GM21619 (cell line): ENCODE results near the gene LRRC45.
A peak's percentile ranks its signal among the peaks of the same experiment; 100 is the strongest.

Source experiments
- ATAC-seq: cut with Tn5 transposase; IDR thresholded peaks from one replicate; pipeline ENCODE4 v1.9.1; 2021; ENCODE audit not compliant: unreplicated experiment

LRRC45 gene

DNA sequence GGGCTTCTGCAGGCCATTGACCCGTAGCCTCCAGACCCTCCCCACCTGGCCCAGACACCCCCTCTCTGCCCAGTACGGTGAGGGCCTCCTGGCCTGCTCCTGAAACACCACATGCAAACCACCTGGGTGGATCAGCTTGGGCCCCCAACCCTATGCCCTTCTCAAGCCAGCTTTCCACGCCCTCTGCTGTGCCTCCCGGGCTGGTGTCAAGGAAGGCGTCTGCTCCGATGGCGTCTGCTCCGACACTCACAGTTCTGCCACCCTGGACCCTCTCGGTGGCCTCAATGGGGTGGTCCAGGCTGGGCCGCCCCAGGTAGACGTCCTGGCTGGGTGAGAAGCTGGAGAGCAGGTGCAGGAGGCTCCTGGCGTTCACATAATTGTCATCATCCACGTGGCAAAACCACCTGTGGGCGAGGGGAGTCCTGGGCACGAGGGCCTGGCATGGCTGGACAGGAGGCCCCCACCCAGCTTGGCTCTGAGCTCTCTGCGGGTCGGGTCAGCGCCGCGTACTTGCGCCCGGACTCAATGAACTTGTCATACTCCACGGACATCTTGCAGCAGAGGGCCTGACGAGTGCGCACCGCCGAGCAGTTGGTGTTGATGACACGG, 27.2 kb downstream of the LRRC45 start:
- no peak for ATAC-seq

DNA sequence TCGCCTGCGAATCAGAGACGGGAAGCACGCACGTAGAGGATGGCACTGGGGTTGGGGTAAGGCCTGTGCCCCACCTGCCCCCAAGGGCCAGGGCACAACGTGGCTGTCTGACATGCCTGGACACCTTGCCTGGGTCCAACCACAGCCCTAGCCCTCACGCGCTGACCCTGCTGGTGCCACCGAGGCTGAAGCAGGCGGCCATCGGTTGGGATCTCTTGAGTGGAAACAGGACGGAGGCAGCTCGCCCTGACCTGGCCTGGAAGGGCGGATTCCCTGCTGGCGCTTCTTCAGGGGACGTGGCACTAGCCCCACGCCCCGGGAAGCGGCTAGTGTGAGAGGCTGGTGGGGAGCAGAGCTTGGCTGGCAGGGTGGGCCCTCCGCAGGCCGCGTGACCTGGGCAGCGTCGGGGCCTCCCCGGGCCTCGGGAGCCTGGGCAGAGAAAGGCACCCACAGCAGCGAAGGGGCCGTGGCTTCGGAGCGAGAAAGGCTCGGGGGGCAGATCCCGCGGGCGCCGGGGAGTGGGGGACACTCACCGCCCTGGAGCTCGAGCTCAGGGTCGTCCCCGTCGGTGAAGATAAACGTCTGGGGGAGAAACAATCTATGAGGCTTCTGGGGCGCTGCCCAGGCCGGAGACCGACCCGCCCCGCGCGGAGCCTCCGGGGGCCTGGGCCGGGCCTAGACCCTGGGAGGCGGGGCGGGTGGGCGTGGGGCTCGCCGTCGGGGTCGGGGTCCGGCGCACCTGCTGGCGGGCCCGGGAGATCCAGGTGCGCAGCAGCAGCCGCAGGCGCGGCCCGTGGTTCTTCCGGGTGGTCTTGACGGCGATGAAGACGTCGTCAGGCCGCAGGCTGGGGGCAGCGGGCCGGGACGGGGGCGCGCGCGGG, 27.9 kb downstream of the LRRC45 start:
- no peak for ATAC-seq

DNA sequence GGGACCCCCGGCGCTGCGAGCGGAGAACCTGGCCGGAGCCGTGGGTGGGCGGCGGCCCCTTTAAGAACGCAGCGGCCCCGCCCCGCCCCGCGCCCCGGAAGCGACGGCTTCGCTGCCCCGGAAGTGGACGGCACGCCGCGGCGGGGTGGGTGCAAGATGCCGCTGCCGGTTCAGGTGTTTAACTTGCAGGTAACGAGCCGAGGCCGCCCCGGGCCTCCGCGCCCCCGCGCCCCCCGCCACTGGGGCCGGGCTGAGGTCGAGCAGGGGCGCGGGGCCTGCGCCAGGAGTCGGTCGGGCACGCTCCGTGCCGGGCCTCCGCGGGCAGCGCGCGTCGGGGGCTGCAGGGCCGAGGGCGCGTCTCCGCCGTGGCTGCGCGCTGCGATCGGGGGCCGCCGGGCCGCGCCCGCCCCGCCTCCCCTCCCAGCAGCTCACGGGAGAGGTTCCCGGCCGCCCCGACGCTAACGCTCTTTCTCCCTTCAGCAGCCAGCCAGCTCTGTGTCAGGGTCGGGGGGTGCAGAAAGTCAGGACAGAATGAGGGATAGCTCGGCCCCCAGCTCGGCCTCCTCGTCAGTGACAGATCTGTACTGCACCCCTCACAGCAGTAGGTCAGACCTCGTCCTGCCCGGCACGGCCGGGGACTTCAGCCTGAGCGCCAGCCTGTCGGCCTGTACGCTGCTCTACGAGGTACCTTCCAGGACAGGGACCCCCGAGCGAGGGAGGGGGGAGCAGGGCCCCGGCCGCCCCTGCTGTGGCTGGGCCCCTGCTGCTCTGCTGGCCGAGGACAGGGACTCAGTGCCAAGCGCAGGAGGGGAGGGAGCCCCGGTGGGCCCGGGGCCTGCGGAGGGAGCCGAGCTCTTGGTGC, 28.9 kb downstream of the LRRC45 start, which contains the start of the genes GPS1 and RFNG:
Gene GPS1, plus strand, starts transcription at position 123 of the 862 bp plus-strand sequence. Its CDS starts 34 bp downstream, at position 157.
Gene RFNG, minus strand, starts transcription at position 36 of the 862 bp plus-strand sequence. CDS start 45 bp downstream, outside the sequence.
- peak; percentile 53 for ATAC-seq

DNA sequence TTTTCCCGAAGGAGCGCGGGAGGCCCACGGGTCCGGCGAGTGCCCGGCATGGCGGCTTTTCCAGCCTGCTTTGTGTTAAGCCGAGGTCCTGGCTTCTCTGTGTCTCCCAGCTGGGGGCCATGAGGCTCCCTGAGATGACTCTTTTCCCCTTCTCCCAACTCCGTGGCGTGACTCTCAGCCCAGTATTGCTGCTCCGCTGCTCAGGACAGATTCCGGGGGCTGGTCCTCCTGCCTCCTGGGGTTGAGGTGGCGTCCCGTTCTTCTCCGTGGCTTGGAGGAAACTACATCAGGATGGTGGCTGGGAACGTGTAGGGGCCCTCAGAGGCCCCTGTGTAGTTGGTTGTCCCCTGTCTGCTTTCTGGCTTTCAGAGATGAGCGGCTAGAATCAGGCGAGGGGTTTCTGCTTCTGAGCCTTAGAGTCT, 29.5 kb downstream of the LRRC45 start:
- no peak for ATAC-seq

DNA sequence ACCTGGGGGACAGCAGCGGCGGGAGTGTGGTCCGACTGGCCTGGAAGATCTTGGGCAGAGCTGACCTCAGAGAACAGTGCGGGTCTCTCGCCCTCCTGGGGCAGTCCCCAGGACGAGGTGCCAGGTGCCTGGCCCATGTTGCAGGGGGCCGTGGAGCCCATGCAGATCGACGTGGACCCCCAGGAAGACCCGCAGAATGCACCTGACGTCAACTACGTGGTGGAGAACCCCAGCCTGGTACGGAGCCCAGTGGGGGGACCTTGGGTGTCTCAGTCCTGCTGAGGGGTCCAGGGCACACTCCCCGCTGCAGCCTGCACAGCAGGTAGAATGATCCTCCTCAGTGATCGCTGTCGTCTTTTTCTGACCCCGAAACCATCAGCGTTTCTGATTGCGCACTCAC, 30.0 kb downstream of the LRRC45 start:
- no peak for ATAC-seq

DNA sequence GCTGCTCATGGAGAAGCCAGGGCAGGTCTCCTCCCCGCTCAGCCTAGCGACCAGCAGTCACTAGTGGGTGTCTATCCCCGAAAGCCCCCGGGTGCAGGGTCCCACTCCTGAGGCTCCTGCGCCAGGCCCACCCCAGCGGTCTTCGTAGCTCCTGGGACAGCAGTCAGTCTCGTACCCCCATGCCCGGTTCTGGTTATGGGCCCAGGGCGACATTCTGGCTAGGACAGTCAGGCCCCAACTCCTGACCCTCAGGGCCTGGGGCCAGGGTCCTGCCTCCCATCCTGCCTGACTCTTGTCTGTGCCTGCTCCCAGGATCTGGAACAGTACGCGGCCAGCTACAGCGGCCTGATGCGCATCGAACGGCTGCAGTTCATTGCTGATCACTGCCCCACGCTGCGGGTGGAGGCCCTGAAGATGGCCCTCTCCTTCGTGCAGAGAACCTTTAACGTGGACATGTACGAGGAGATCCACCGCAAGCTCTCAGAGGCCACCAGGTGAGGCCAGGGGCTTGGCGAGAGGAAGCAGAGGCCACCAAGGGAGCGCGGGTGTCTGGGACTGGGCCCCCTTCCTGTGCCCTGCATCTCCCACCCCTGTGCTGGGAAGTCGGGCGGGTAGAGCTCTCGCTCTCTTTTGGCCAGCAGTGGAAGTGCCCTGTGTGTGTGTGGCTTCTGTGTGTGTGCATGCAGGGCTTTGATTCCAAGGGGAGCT, 30.6 kb downstream of the LRRC45 start:
- no peak for ATAC-seq

DNA sequence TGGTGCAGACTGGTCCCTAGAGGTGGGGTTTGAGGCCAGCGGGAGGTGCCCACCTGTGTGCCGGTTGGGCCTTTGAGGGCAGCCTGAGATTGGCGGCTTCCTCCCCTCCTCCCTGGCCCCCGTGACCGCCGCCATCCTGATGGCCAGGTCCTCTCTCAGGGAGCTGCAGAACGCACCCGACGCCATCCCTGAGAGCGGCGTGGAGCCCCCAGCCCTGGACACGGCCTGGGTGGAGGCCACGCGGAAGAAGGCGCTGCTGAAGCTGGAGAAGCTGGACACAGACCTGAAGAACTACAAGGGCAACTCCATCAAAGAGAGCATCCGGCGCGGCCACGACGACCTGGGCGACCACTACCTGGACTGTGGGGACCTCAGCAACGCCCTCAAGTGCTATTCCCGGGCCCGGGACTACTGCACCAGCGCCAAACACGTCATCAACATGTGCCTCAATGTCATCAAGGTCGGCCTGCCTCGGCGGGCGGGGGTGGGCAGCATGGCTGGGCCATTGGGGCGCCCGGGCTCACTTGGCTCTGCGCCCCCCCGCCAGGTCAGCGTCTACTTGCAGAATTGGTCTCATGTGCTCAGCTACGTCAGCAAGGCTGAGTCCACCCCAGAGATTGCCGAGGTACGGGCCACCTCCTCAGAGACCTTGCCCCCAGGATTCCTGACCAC, 31.4 kb downstream of the LRRC45 start:
- no peak for ATAC-seq

DNA sequence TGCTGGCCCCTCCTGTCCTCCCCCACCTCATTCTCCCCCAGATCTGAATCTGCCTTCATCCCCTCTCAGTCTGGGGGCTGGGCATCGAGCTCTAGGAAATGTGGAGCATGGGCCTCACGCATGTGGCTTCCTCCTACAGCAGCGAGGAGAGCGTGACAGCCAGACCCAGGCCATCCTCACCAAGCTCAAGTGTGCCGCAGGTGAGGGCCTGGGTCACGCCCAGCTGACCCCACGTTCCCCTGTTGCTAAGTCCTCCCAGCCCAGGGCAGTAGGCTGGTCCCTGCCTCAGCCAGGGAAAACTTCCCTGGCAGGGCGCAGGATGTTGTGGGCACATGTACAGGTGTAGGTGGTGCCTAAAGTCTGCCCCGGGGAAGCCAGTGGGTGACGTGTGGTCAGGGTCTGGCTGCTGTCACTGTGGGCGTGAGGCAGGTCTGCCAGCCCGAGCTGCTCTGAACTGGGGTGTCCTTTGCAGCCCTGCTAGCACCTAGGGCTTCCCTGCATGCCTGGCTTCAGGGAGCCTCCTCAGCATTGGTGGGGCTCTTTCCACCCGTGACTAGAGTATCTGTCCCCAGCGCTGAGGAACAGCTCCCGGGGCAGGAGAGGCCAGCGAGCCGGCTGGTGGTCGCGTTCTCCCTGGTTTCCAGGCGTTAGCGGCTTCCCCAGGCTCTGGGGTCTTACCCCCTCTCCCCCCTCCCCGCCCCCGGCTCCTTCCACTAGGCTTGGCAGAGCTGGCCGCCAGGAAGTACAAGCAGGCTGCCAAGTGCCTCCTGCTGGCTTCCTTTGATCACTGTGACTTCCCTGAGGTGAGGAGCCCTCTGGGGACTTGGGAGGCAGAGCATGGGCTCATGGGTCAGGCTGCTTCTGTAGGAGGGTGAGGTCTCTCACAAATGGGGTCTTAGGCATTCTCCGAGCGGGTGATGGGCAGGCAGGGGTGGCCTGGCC, 32.2 kb downstream of the LRRC45 start:
- no peak for ATAC-seq

DNA sequence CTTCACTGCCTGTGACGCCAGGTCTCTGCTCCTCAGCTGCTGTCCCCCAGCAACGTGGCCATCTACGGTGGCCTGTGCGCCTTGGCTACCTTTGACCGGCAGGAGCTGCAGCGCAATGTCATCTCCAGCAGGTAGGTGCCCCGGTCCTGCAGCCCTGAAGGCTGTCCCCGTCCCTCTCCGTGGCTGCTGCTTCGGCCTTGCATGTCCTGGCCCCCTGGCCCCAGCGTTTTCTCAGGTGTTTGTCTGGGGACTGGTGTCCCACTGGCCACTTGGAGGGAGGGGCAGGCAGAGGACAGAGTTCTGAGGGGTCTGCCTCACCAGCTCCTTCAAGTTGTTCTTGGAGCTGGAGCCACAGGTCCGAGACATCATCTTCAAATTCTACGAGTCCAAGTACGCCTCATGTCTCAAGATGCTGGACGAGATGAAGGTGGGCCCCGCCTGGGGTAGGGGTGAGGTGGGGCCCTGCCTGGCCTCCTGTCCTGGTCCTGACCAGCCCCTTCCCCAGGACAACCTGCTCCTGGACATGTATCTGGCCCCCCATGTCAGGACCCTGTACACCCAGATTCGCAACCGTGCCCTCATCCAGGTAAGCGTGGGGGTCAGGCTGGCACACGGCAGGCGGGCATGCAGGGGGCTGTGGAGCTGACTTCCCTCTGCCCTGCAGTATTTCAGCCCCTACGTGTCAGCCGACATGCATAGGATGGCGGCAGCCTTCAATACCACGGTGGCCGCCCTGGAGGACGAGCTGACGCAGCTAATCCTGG, 33.0 kb downstream of the LRRC45 start:
- no peak for ATAC-seq

DNA sequence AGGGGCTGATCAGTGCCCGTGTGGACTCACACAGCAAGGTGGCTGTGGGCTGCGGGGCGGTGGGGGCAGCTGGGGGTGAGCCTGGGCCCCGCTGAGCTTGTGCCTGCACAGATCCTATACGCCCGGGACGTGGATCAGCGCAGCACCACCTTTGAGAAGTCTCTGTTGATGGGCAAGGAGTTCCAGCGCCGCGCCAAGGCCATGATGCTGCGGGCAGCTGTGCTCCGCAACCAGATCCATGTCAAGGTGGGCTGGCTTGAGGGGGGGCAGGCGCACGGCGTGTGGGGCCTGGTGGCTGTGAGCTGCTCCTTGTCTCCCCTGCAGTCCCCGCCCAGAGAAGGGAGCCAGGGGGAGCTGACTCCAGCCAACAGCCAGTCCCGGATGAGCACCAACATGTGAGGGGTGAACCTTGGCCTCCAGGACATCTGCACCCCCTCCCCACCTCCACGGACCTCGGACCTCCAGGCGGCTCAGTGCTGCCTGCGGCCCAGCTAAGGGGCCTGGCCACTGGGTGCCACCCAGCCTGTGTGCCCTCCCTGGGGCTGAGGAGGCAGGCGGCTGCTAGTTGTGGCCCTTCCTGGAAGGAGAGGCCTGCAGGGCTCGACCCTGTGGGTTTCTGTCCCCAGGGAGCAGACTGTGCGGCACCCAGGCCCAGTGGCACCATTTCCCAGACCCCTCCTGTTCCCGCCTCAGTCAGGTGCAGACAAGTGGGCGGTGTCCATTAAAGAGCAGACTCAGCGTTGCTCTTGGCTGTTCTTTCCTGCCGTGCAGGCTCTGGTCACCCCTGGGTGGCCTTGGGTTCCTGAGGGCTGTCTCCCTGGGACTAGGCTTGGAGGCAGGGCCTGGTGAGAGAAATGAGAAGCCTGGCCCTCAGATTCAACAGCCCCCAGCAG, 33.9 kb downstream of the LRRC45 start:
- ATAC-seq = no peak

DNA sequence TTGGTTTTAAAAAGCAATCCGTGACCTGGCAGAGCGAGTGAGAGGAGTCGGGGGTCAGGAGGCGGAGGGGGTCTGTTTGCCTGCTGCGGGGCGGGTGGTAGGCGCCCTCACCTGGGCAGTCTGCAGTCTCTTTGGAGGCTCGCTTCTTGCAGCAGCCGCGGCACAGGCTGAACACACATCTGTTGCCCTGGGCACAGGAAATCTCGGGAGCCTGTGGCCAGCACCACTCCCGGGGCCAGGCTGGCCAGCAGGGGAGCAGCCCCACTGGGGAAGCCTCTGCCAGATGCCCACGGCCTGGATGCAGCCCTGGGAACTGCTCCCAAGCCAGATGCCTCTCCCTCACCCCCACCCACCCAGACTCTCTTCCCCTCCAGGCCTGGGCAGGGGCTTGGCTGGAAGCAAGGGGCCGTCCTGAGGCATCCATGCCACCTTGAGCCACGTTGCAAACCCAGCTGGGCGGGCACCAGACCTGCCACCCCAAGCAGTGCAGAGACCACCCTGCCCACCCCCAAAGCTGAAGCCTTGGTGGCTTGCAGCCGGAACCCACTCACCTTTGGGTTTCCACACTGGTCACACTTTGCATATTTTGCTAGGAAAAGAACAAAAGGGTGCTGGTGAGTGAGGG, 35.2 kb downstream of the LRRC45 start:
- no peak for ATAC-seq

DNA sequence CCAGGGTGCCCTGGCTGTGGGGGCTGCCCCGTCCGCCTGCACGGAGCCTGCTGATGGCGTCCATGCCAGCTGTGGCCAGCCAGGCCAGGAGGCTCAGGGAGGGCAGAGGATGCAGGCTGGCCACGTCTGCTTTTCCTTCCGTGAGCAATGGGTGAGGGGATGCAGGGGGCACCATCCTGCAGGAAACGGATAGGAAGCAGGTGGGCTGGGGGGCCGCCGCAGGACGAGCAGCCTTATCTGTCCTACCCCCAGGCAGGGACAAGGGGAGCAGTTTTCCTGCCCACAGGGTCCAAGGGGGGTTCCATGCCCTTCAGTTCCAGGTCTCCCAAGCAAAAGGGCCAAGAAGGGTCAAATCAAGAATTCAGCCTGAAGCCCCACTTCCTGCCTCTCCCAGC, 35.7 kb downstream of the LRRC45 start:
- ATAC-seq = no peak

DNA sequence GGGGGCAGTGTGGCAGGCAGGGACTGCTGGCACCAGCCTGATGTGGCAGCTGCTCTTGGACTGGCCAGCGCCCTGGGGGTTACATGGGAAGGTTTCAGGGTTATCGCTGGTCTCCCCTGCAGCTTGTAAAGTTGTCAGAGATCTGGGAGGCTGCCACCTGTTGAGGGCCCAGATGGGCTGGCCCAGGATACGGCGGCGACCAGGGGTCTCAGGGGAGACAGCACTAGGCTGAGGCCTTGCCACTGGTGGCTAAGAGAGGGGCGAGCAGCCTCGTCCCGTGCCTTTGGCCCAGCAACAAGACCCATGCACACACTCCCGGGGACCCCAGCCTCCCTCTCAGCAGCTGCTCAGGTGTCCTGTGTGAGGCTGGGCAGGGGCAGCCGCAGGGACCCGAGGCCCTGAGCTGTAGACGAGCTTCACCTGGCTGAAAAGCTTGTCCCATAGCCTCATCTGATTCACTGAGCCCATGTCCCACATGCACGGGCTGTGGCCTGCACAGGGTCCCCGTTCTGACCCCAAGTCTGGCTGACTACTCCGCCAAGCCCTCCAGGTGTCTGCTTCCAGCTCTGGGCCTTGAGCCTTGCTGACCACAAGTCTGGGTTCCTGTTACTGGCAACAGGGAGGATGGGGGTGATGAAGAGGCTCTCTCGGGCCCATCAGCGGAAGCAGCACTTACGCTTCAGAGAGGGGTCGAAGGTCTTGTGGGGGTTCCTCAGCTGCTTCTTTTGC, 36.3 kb downstream of the LRRC45 start:
- ATAC-seq = no peak

DNA sequence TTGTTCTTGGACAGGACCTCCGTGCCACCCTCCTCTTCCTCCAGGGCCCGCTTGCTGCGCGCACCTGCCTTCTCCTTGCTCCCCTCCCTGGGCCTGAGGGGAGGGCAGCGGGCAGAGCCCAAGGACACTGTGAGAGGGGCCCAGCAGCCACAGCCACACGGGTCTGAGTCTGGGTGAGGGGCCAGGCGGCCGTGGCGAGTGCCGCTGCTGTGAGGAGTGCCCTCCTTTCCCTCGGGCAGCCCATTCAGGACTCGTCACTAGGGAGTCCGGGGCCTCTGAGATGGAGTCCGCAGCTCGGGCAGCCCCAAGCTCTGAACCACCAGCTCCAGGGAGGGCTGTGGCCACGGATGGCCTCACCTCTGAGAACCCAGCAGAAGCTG, 36.9 kb downstream of the LRRC45 start:
- ATAC-seq = no peak

DNA sequence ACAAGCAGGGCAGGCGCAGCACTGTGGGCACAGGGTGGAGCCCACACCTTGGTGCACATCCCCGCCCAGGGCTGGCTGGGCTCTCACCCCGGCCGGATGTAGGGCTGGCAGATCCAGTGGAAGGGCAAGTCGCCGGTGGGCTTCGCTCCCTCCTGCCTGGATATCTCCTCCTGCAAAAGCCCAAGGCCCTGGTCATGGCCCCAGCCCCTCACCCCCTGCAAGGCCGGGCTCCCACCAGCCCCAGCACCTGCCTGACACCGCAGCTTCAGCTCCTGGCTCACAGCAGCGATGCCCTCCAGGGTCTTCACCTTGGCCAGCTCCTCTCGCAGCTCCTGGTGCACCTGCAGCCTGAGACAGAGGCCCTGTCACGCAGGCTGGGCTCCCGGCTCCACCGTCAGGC, 37.5 kb downstream of the LRRC45 start:
- ATAC-seq = no peak
